Stimulated activated CD8-positive, alpha-beta memory T cell treated with anti-CD3 and anti-CD28 coated beads, Interleukin-7, amount 100 ng/mL, for 4 hours (primary cell): ENCODE results near the gene LEPROT.

Experiments
- DNase-seq, 2 donors: peaks; one replicate each; pipeline ENCODE4 v3.0.0-alpha.2; 2020; ENCODE audit warnings: low read depth in 2 of 2

Gene LEPROT

DNA sequence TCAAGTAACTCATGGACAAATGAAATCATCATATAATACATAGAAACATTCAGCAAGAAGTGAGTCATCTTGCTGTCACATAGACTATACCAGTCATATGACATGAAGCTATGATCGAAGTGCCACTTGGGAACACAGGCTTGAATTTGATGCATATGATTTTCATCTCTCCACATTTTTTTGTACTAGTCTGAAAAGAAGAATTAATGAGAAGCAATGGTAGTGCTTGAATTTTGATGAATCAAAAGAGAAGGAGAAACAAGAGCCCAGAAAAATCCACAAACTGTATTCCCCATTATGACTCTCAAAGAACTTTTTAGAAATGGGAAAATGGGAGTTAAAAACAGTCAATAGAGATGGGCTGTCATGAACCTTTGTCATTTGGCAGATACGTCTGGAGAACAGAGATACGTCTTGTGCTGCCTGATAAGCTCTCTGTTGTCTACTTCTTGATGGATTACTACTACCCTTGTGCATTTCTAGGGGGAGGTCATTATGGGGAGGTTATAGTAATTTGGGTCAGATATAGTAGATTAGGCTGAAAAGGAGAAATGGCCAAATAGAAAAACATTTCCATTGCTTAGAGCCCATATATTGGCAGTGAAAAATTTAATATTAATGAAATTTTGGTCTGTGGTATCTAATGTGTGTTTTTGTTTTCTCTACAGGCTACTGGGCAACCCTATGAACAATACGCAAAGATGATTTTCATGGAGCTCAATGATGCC is 8.0 kb upstream of the LEPROT start:
- no peak for DNase-seq

DNA sequence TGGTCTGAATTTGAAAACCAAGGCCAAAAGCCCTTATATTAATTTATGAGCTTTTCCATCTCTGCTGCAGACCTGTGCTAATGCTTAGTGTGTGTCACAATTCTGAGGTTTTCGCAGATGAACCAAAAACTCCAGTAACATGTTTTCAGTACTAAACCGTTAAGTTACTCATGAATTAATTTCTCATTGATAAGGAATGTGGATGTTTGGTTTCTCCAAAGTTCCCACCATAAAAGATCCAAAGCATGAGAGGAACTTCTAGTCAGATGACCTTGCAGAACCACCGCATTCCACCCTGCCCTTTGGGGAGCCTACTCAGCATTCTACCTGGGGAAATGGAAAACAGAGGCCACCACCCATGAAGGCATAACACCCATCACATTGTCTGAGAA is 7.5 kb upstream of the LEPROT start:
- DNase-seq = no peak

DNA sequence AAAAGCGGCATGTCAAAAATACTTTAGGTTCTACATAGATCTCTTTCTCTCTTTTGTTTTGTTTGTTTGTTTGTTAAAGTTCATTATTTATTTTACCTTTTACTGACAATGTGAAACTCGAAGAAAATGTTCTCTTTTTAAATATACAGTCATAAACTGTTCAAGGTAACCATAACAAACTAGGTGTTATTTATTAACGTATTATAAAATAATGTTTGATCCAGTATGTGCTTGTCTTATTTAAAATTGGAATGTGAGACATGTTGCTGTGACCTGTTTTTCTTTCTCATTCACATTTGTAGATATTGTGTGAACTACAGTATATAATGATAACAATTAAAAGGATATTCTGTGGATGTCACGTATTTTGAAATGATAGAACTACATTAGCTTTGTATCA is 5.9 kb upstream of the LEPROT start:
- DNase-seq = no peak

DNA sequence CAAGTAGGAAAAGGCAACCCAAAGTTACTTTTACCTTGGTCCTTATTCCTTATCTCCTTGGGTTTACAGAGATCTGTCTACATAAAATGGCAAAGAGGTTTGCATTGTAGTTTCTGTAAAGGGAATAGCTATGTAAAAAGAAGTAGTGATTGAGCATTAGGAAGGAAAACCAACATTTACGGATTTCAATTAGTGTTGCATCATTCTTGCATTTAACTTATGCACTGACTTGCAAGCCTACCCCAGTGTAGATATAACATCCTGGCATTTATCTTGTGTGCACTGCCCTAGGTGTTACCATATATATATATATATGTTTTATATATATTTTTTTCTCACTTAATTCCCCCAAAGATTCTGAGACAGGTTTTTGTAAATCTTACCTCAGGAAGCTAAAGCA is 3.7 kb upstream of the LEPROT start:
- DNase-seq = no peak

DNA sequence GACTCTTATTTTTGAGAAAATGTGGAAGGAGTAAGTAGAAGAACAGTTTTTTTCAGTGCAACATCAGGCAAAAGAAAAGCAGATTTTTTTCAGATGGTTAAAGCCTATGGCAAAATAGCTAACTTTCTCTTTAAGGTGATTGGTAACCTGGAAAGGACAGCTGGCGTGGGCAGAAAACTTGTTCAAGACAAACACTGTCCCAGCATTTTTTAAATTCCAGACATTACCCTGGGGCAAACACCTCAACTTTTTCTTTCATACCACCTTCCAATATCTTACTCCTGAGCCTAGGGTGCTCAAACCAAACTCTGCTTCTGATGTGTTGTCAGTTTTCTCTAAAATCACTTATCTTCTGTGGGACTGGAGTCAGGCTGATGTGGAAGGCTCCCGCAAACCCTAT is 2.7 kb upstream of the LEPROT start:
- no peak for DNase-seq

DNA sequence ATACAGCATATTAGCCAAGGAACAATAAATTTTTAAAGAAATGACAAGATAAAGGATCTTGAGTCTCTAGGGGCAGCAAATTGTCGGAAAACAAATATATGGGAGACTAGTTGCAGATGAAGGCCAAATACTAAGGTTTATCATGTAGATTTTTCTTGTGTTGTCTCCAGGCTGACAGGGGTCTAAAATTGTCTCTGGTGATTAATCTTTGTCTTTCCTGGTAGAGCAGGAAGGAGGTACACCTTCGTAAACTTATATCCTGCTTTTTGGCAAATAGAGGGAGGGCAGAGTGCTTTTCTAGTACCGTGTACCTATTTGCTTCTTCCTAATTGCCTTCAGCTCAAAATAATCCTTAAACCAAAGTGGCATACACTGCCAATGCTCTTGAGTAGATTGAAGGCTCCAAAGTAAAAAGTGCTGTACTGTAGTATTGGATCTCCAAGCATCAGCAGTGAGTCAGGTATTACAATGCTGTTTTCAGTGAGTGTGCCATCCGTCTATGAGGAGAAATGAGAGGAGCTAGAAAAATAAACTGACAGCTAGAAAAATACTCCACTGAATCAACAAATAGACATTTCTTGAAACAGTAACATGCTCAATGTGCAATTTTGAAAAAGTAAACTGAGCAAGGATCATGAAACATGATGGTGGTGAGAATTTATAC is 1.8 kb upstream of the LEPROT start:
- no peak for DNase-seq

DNA sequence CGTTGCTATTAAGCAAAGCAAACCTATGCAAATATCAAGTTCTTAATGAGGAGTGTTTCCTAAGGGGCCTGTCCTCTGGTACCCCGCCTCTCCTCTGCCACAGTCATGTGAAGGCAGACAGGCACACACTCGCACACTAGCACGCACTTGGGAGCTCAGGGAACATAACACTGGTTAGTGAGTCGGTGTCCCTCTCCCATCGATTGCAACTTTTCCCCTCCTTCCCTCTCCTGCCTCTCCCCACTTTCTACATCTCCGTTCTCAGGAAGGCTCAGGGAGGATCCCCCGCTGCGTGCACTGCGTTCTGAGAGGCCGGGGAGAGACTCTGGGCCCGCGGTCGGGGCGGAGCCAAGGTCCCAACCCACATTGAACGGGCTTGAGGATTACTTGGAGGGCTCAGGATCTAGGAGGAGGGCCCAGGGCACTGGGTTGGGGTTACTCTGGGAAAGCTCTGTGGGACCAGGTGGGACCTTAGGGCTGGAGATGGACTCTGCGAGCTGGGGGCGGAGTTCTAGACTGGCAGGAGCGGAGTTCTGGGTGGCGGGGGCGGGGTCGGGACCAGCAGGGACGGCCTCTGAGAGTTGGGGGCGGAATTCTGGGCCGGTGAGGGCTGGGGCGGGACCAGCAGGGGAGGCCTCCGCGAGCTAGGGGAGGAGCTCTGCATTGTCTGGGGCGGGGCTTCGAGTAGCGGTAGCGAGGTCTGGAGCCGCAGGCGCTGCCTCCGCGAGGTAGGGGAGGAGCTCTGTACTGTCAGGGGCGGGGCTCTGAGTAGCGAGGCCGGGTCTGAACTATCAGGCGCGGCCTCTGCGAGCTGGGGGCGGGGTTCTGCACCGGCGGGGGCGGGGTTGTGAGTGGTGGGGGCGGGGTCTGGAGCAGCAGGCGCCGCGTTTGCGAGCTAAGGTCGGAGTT is 533 bp upstream of the LEPROT start:
- peak; percentile 97 to 98 for DNase-seq

DNA sequence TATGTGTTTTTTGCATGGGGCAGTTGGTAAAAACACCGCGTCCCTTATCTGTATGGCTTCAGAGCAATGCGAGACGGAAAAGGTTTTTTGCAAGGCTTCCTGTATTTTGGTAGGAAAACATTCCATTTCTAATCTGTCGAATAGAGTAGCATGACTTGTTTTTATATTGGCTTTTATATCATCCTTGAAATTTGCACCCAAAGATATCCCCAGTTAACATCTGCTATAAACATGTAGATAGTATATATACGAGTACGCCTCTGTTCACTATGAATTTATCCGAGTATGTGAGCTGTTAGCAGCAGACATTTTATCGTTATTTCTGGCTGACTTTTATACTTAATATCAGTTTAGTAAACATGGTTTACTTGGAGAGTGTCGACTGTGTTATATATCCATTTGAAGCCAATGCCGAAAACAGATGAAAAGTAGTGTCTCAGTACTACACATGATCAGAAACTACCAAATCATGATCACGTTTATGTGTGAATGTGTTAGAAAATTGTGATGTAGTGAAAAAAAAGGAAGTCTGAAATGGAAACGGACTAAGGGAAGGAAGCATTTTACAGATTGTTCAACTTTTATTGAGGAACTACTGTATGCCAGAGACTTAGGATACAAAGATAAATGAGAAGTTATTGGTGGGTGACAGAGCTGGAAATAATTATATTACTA is 1.0 kb downstream of the LEPROT start:
- no peak for DNase-seq

DNA sequence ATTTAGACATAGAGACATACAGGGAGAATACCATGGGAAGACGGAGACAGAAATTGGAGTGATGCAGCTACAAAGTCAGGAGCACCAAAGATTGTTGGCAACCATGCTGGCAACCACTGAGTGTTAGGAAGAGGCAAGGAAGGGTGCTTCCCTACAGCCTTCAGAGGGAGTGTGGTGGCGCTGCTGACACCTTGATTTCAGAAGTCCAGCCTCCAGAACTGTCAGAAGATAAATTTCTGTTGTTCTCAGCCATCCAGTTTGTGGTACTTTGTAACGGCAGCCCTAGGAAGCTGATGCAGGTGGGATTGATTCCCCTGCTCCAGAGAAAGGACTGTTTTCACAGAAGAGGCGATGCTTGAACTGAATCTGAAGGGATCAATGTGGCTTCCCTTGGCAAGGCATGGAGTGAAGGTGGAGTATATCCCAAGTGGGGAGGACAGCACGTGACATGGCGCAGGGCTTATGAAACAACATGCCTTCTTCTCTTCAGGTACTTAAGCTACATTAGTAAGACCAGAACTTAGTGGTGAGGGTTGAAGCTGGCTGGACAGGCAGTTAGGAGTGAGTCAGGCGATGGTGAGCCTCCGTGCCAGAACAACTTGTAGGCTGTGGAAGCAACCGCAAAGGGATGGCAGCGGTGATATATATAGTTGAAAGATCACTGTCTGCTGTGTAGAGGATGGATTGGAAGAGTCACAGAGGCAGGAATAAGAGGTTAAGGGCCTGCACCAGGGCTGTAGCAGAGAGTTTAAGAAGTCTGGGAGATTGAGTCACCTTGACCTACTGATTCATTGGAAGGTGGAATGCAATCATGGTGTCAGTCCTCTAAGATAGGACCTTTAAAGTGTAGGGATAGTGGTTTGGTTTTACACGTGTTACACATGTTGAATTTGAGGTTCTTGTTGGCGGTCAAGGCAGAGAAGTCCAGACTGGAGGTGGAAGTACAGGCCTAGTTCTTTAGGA is 2.1 kb downstream of the LEPROT start:
- no peak for DNase-seq

DNA sequence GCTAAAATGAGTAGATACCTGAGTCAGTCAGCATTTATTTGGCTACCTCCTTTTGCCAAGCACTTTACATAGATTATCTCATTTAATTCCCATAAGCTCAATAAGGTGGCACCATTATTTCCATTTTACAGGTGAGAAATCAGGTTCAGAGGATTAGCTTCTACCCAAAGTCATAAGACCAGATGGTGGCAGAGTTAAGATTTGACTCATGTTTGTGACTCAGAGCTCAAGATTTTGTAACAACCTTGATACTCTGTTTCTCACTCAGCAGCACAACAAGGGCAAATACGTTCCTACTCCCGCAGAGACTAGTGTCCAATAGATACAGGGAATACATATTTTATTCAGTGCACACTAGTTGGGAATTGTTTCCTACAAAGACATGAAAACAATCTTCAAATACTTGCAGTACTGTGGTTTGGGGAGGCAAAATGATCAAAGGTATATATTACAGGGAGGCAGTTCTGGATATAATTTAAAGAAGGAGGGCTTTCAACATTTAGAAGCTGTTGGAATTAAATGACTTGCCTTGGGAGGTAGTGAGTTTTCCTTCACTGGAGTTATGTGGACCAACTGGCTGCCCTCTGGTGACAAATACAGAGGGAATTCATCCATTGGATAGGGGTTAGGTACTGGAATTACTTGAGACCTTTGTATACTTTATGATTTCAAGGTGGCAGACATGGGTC is 3.6 kb downstream of the LEPROT start:
- no peak for DNase-seq

DNA sequence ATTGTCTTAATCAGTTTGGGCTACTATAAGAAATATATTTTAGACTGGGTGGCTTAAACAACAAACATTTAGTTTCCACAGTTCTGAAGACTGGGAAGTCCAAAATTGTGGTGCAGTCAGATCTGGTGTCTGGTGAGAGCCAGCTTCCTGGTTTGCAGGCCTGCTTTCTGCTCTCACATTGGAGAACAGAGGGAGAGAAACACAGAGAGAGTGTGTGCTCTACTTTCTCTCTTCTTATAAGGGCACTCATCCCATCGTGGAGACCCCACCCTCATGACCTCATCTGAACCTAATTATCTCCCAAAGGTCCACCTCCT is 4.1 kb downstream of the LEPROT start:
- DNase-seq = no peak

DNA sequence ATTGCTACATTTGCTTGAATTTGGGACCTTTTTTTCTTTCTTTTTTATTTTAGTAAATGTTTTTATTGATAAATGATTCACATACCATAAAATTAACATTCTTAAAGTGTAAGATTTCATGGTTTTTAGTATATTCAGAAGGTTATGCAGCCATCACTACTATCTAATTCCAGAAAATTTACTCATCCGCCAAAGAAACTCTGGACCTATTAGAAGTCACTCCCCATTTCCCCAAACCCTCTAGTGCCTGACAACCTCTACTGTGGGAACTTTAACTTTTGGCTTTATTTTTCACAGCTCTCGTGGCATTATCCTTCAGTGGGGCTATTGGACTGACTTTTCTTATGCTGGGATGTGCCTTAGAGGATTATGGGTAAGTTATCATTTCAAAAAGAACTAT is 4.5 kb downstream of the LEPROT start:
- no peak for DNase-seq

DNA sequence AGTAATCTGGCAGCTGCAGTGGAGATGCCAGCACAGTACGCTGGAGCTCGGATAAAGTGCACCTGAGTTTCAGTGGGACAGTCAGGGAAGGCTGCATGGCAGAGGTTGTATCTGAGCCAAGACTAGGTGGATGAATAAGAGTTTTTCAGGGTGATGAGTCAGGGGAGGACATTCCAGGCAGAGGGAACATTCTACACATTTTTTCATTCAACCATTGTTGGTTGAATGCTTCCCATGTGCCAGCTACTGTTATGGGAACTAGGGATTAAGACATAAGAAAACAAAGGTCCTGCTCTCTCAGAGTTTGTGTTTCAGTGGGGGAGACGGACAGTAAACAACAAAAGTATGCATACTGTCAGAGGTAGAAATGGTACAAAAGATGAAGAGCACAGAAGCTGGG is 5.2 kb downstream of the LEPROT start:
- DNase-seq = no peak

DNA sequence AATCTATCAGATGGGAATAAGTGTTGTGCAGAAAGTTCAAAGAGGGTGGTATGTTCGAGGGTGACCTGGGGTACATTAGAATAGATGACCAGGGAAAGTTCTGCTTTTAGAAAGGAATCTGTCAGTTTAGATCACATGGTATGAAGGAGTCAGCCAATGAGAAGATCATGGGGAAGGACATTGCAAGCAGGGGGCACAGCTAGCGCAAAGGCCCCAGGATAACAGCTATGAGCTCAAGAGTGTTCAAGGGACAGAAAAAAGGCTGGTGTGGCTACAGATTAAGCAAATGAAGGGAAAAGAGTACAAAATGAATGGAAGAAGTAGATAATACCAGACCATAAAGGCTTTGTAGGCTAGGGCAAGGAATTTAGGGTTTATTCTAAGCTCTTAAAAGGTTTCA is 8.6 kb downstream of the LEPROT start:
- no peak for DNase-seq

DNA sequence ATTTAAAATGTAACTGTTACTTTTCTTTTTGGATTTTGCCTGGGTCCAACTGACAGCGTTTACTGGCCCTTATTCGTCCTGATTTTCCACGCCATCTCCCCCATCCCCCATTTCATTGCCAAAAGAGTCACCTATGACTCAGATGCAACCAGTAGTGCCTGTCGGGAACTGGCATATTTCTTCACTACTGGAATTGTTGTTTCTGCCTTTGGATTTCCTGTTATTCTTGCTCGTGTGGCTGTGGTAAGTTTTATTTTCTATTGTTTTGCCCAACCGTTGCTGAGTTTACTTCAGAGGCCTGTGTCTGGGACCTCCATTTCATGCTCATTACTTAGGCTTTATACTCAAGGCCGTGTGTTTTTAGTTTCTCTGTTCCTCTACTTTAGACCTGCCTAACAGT is 9.3 kb downstream of the LEPROT start:
- no peak for DNase-seq

DNA sequence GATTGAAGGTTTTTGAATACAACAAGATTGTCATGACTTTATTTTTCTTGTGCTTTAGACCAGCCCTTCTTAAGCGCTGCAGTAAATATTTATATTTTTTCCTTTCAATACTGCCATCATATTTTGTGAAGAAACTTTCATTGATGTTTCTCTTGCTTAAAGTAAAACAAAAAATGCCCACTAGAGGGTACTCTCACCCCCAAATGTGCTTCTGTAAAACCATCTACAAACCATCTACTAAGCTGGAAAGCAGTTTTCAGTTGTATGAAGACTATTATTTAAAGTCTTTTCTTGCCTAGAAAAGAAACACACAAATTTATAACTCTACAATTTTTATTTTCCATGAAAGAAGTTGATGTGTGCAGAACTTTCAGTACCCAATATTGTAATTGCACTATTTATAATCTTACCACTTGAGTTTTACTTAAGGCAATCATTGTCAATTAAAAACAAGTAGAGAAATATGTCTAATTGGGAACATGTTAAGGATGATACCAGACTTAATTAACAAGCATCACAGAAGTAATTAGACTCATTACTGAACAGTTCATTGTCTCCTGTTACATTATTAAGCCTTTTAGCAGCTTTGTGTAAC is 10.7 kb downstream of the LEPROT start:
- no peak for DNase-seq

DNA sequence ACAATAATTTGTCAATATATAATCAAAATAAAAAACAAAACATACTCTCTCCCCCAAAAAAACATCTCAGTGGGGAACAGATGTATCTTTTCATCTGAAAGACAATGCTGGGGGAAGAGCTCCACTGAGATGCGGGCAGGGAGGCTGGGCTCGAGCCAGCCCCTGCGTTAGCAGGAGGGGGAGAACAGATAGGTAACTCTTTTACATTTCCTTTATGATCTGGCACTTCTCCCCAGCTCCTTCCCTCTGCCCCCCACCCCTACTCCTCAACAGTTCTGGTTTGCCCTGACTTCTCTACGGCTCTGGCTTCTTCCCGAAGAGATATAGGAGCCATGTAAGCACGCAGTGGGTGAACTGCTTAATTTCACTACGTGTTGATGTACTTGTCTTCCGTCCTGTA is 12.4 kb downstream of the LEPROT start:
- DNase-seq = no peak

DNA sequence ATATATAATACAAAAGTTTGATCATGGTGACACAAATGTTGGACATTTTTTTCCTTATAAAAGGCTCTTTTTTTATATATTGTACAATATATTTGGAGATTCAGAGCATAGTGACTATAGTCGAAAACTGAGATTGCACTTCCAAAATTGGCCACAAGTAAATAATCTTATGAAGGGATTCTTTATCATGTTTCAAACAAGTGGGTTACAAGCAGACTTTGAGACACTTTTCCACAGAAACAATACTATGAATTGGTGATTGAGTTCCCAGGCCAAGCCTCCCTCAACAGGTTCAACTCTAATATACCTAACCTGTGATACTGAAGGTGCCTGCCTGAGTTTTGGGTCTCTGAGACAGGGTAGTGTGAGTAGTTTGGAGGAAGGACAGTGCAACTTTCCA is 13.8 kb downstream of the LEPROT start:
- DNase-seq = no peak

DNA sequence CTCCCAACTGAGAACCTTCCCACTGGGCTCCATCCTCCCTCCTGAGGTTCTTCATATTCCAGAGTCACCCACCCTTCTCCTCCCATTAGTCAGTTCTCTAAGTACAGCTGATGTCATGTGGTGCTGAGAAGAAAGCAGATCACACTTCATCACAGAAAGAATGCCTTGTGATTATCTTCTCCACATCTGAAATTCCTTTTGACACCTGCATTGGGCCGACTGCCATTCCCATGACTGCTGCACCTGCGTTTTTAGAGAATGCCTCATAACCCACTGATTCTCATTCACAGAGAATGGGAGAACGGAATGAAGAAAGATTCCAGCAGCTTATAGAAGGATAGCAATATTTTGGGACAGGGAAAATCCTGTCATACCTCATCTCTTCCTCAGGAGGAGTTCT is 14.3 kb downstream of the LEPROT start:
- no peak for DNase-seq

DNA sequence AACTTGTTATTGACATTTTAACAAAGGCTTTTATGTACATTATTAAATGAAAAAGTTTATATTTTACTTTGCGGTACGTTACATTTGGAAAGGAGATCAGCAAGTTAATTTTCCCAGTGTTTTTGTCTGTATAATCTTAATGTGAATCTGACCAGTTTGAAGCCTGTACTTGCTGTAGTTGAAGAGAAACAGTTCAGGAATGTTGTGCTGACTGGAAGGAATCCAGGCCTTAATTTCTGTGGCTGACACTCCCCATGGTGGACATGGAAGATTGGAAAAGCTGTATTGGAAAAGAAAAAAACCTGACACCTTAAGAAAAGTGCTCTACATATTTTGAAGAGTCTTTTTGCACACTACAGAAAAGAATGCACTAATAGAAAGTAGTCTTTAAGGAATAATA is 15.5 kb downstream of the LEPROT start:
- DNase-seq = no peak
